IPS-18a (cell line): ENCODE measurements around the gene ZNF664.

Source experiments
- H3K27ac ChIP-seq: one replicate; pipeline ENCODE4 v1.5.1; 2013; ENCODE audit warnings: low read length
- H3K27me3 ChIP-seq: one replicate; pipeline ENCODE4 v1.6.1; 2013; ENCODE audit warnings: mild to moderate bottlenecking, low read length; ENCODE audit not compliant: control insufficient read depth, insufficient read depth
- H3K36me3 ChIP-seq: one replicate; pipeline ENCODE4 v1.6.1; 2013; ENCODE audit warnings: low read depth, low read length; ENCODE audit not compliant: control insufficient read depth
- H3K4me1 ChIP-seq: one replicate; pipeline ENCODE4 v1.6.1; 2013; ENCODE audit warnings: low read depth, low read length; ENCODE audit not compliant: control insufficient read depth
- H3K4me3 ChIP-seq: one replicate; pipeline ENCODE4 v1.5.1; 2013; ENCODE audit warnings: low read length
- H3K9ac ChIP-seq: one replicate; pipeline ENCODE4 v1.6.1; 2013; ENCODE audit warnings: mild to moderate bottlenecking, low read length, moderate library complexity
- H3K9me3 ChIP-seq: one replicate; pipeline ENCODE4 v1.6.1; 2013; ENCODE audit warnings: low read depth, low read length; ENCODE audit not compliant: control insufficient read depth

Gene ZNF664

DNA sequence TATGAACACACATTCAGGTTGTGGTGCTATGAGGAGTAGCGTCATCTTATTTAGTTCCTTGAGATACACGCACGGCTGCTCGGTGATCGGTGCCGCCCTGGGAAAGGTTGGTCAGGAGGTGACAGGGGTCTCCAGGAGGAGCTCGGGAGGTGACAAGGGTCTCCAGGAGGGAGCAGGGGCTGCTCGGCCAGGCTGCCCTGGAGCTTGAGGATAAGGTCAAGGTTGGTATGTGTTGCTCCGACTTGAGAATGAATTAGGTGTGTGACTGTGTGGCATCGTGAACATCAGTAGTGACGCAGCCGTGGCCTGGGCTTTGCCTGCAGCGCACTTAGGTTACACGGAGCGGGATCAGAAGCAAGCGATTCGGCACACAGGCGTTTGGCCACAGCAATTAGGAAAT lies 36.5 kb upstream of the ZNF664 start:
- H3K36me3 ChIP-seq: no peaks in the 10 kb centered on the region
- no peaks in the 10 kb centered on the region for H3K4me1 ChIP-seq
- no peak overlapping the region for H3K27ac ChIP-seq
- H3K27me3 ChIP-seq: no peaks in the 10 kb centered on the region
- H3K4me3 ChIP-seq: no peak overlapping the region
- H3K9ac ChIP-seq: no peak overlapping the region
- H3K9me3 ChIP-seq: no peaks in the 10 kb centered on the region

- Histone ChIP-seq H3K4me3 (no peak overlapping the region), H3K4me1 (no peaks in the 10 kb centered on the region), H3K27me3 (no peaks in the 10 kb centered on the region), H3K9me3 (no peaks in the 10 kb centered on the region), H3K9ac (no peak overlapping the region), H3K27ac (no peak overlapping the region), H3K36me3 (no peaks in the 10 kb centered on the region)
These were observed 35.9 kb upstream of the ZNF664 start for GRCh38 chr12:123936956-123937706.

DNA sequence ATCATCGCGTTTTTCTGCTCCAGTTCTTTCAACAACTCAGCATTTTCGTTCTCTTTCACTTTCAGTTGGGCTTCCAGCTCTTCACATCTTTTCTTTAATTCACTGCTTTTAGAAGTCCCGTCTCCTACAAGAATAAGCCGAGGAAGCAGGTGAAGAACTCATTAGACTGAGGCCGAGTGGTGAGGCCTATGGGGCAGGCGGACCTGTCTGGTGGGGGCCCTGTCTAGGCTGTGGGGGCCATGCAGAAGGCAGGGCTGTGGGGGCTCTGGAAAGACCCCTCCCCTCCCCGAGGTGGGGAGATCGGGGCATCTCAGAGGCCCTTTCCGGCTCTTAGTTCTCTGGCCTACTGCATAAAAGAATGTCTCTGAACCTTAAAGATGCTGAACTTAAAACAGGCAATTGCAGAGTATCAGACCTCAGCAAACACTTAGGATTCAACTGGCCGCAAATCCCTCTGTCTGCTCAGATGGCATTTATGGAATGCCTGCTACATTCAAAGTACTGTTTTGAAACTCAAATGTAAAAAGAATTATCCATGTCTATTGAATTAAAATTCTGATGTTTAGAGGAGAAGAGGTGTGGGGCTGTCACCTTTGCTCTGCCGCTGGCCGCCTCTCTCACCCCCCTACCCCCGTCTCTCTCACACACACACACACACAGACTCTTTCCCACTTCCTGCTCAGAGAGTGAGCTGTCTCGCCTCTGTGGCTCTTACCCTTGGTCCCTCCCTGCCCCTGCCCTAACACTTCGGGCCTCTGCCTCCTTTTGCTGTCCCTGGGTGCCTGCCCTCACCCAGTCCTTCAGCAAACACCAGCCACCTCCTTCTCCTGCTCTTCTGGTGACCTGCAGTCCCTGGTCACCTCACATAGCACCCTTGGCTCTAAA lies 35.1 kb upstream of the ZNF664 start:
- Histone ChIP-seq H3K9me3 (no peaks in the 10 kb centered on the region), H3K4me3 (no peak overlapping the region), H3K4me1 (no peaks in the 10 kb centered on the region), H3K27ac (no peak overlapping the region), H3K27me3 (no peaks in the 10 kb centered on the region), H3K36me3 (no peaks in the 10 kb centered on the region), H3K9ac (no peak overlapping the region)

DNA sequence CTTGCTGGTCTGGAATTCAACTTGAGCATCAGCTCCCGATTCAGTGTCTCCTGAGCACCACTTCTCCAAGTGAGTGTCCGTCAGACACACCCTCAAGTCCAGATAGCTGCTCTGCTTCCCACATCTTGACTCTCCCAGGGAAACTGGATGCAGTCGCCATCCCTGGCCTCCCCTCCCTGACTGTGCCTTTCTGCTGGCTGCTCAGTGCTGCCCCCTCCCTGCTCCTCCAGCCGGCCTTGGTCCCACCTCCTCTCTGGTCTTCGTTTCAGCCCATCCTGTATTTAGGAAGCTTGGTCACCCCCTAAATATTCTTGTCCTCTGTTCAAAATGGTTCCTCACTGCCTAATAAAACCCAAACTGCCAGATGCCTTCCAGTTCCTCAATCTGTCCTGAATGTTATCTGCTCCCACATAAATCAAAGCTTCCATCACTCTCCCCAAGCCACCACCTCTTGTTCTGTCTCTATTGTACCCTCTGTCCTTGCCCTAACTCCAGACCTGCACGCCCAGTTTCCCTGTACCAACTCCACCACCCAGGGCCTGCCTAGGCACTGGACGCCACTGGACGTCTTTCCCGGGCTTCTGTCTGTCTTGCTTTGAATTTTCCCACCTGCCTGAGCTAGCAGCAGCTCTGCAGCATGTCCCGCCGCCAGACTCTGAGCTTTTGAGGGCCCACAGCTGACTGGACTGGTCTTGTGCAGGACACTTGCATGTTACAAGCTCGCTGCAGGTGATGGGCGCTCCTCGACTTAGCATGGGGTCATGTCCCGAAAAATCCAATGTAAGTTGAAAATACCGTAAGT lies 34.1 kb upstream of the ZNF664 start:
- H3K9ac ChIP-seq: no peak overlapping the region

DNA sequence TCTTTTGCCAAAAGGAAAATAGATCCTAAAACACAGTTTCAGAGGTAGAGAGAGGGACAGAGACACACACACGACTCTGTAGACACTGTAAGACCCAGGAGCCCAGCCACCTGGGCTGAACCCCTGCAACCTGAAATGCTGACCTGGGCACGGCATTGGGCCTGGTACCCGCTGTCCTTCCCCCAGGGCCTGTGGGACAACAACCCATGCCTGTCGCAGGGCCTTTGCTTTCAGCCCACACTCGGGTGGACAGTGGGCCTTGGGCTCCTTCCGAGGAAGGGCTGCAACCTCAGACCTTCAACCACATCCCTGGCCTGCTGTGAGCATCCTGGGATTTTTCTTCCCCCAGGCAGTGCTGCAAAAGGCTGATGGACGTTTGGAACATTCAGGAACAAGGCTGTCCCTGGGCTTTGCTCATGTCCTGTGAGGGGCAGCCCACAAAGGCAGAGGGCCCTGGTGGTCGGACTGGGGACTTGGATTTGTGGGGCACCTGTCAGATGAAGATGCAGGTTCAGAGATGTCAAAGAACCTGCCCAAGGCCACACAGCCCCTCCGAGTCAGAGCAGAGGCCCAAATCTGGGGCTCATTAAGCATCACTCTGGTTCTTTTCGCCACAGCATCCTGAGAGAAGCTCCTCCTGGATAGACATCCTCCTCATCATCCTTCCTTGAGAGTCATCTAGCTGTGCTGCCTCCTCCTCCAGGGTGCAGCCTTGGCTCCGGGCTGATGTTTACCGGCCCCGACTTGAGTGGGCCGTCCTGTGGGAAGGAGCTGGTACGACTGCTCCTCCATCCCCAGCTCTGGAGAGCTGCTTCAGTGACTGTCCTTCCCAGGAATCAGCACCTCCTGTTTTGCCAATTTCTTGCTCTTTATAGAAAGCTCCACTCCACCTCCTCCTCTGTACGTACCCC lies 33.0 kb upstream of the ZNF664 start:
- no peaks in the 10 kb centered on the region for H3K9me3 ChIP-seq
- H3K27ac ChIP-seq: no peak overlapping the region
- H3K4me1 ChIP-seq: no peaks in the 10 kb centered on the region
- no peak overlapping the region for H3K9ac ChIP-seq
- no peaks in the 10 kb centered on the region for H3K36me3 ChIP-seq
- H3K4me3 ChIP-seq: no peak overlapping the region
- H3K27me3 ChIP-seq: peaks cover 1% of the 10 kb centered on the region

More for the DNA sequence above, 34.1 kb upstream of the ZNF664 start:
- no peaks in the 10 kb centered on the region for H3K36me3 ChIP-seq
- no peak overlapping the region for H3K4me3 ChIP-seq
- H3K27ac ChIP-seq: no peak overlapping the region
- no peaks in the 10 kb centered on the region for H3K27me3 ChIP-seq
- no peaks in the 10 kb centered on the region for H3K9me3 ChIP-seq
- no peaks in the 10 kb centered on the region for H3K4me1 ChIP-seq

GRCh38 chr12:123940627-123940966 lies 32.4 kb upstream of the ZNF664 start:
- Histone ChIP-seq H3K36me3 (no peaks in the 10 kb centered on the region), H3K27ac (no peak overlapping the region), H3K27me3 (peaks cover 5% of the 10 kb centered on the region), H3K9me3 (no peaks in the 10 kb centered on the region), H3K4me3 (no peak overlapping the region), H3K9ac (no peak overlapping the region), H3K4me1 (no peaks in the 10 kb centered on the region)

- Histone ChIP-seq H3K4me3 (no peak overlapping the region), H3K27me3 (peaks cover 5% of the 10 kb centered on the region), H3K9ac (no peak overlapping the region), H3K4me1 (no peaks in the 10 kb centered on the region), H3K36me3 (no peaks in the 10 kb centered on the region), H3K27ac (no peak overlapping the region), H3K9me3 (no peaks in the 10 kb centered on the region)
These were observed 32.0 kb upstream of the ZNF664 start for GRCh38 chr12:123941000-123941399.

DNA sequence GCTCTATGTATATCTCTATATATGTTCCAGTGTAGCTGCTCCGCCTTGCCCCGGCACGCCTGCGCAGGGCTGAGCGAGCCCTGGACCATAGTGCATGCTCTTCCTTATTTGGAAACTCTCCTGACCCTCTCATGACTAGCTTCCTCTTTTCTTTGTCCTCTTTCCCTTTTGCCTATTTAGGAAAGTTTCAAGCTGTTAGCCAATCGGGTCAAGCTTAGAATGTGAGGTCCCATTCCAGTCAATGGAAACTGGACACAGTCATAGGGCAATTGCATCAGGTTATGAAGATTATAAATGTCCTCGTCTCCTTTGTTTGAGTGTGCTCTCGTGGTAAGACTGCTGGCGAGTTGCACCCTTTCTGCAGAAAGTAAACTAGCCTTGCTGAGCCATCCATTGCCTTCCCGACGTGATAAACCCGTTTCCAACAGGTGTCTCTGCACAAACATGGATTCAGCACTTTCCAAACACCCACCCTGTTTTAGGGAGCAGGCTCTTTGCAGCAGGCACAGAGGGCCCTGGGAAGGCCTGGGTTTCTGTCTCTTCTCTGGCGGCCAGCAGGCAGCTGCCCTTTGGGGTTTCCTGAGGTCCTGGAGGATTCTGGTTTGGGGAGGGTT lies 31.3 kb upstream of the ZNF664 start:
- Histone ChIP-seq H3K9ac (no peak overlapping the region), H3K9me3 (no peaks in the 10 kb centered on the region), H3K27me3 (peaks cover 5% of the 10 kb centered on the region), H3K4me1 (no peaks in the 10 kb centered on the region), H3K4me3 (no peak overlapping the region), H3K36me3 (no peaks in the 10 kb centered on the region), H3K27ac (no peak overlapping the region)

DNA sequence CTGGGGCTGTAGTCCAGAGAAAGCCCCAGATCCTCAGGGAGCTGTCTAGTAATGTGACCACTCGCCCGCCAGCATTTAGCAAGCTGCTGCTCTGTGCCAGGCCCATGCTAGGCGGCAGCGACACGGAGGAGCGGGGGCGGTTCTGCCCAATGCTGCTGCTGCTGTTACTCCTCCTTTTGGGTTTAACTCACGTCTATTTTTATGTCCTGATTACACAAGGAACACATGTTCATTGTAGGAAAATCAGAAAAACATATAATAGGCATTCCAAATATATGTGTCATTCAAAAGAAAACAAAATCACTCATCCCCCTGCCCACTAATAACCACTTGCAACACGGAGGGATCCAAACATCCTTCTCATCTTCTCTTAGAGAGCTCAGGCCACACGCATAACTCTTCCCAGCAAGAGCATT lies 30.8 kb upstream of the ZNF664 start:
- H3K4me3 ChIP-seq: no peak overlapping the region
- H3K4me1 ChIP-seq: no peaks in the 10 kb centered on the region

DNA sequence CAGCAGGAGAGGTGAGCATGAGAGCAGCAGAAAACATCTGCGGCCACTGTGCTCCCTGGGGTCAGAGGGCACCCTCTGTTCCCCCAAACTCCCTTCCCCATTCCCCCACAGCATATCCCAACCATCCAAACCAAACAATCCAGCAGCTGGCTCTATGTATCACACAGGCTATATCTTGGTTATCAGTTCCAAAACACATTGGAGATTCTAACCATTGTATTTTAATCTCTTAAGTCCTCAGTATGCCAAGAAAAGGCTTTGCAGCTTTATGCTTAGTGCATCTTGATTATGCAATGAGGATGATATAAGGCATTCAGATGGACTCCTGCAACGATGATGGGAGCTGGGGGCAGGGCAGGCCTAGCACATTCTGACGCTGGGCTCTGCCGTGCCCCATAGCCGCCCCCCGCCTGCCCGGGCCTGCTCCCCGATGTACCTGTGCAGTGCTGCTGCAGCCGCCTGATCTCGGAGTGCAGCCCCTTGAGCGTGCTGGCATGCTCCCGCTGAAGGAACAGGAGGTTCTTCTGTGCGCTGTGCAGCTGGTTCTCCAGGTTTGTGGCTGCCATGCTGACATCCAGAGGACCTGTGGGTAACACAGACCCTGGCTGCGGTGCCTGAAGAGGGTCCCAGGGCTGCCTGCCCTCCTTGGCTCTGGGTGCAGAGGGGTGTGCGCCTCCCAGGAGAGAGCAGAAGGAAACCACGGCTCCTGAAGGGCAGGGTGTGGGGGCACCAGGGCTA lies 29.9 kb upstream of the ZNF664 start:
- Histone ChIP-seq H3K36me3 (no peaks in the 10 kb centered on the region), H3K27ac (no peak overlapping the region), H3K4me3 (no peak overlapping the region), H3K4me1 (no peaks in the 10 kb centered on the region), H3K27me3 (peaks cover 5% of the 10 kb centered on the region), H3K9me3 (no peaks in the 10 kb centered on the region), H3K9ac (no peak overlapping the region)

More for the DNA sequence above, 30.8 kb upstream of the ZNF664 start:
- Histone ChIP-seq H3K27ac (no peak overlapping the region), H3K27me3 (peaks cover 5% of the 10 kb centered on the region), H3K9me3 (no peaks in the 10 kb centered on the region), H3K9ac (no peak overlapping the region), H3K36me3 (no peaks in the 10 kb centered on the region)
